ENCODE data around the gene COBL. TPM values are rescaled to one million over a fixed set of nuclear protein-coding genes. Genes with fewer than 3 reads are reported as not detected.

The COBL gene
- total RNA-seq, 4 donors from 2014 or later: 17.2 to 59.7 (median 31.0) TPM

- Histone ChIP-seq H3K4me1 (peaks cover 0 to 7% (median 0%) of the 10 kb centered on the region in 3 donors), H3K4me3 (no peak overlapping the region), H3K27ac (no peak overlapping the region), H3K36me3 (peaks cover 0 to 10% of the 10 kb centered on the region in 2 donors), H3K9me3 (no peaks in the 10 kb centered on the region), H3K27me3 (no peaks in the 10 kb centered on the region)
- ATAC-seq: no peak
- no peak for TF ChIP-seq POLR2A (IDR thresholded peaks at IDR 0.05)
- TF ChIP-seq EP300 (IDR thresholded peaks at IDR 0.05): no peak
- TF ChIP-seq CTCF (IDR thresholded peaks at IDR 0.05): no peak
- TF ChIP-seq POLR2AphosphoS5 (IDR thresholded peaks at IDR 0.05): no peak
- WGBS, 2 donors (ENCODE audit: low coverage in 1 of 2): 92 to 97% methylated on average over 7 of the region's 9 CpGs
These were observed 300.1 kb downstream of the COBL start for GRCh38 chr7:51016546-51016945.

GRCh38 chr7:51015581-51015980, 301.0 kb downstream of the COBL start:
- no peak overlapping the region for H3K4me3 ChIP-seq
- H3K27me3 ChIP-seq: no peaks in the 10 kb centered on the region
- no peak overlapping the region for H3K27ac ChIP-seq
- 88 to 95% methylated on average over 5 to 10 of the region's 11 CpGs for WGBS, 2 donors (ENCODE audit: low coverage in 1 of 2)
- ATAC-seq: no peak
- no peaks in the 10 kb centered on the region for H3K9me3 ChIP-seq
- peaks cover 0 to 4% (median 0%) of the 10 kb centered on the region in 3 donors for H3K4me1 ChIP-seq
- TF ChIP-seq CTCF (IDR thresholded peaks at IDR 0.05) (no peak), POLR2AphosphoS5 (IDR thresholded peaks at IDR 0.05) (no peak), POLR2A (IDR thresholded peaks at IDR 0.05) (no peak)
- H3K36me3 ChIP-seq: peaks cover 0 to 10% of the 10 kb centered on the region in 2 donors

GRCh38 chr7:51014811-51015210, 301.8 kb downstream of the COBL start:
- Histone ChIP-seq H3K27me3 (no peaks in the 10 kb centered on the region), H3K4me1 (peaks cover 0 to 6% (median 0%) of the 10 kb centered on the region in 3 donors), H3K9me3 (no peaks in the 10 kb centered on the region), H3K4me3 (no peak overlapping the region), H3K36me3 (peaks cover 0 to 10% of the 10 kb centered on the region in 2 donors), H3K27ac (no peak overlapping the region)
- no peak for ATAC-seq
- TF ChIP-seq POLR2A (IDR thresholded peaks at IDR 0.05) (no peak), POLR2AphosphoS5 (IDR thresholded peaks at IDR 0.05) (no peak), CTCF (IDR thresholded peaks at IDR 0.05) (no peak), EP300 (IDR thresholded peaks at IDR 0.05) (no peak)
- 83 to 89% methylated on average over 2 to 11 of the region's 16 CpGs for WGBS, 2 donors (ENCODE audit: low coverage in 1 of 2)

GRCh38 chr7:51013861-51014511, 302.6 kb downstream of the COBL start:
- Histone ChIP-seq H3K27me3 (no peaks in the 10 kb centered on the region), H3K9me3 (no peaks in the 10 kb centered on the region), H3K4me3 (no peak overlapping the region), H3K36me3 (peaks cover 0 to 10% of the 10 kb centered on the region in 2 donors), H3K27ac (no peak overlapping the region), H3K4me1 (peaks cover 0 to 9% (median 0%) of the 10 kb centered on the region in 3 donors)
- no peak for ATAC-seq
- WGBS, 2 donors (ENCODE audit: low coverage in 1 of 2): 80 to 100% methylated on average over 1 to 5 of the region's 21 CpGs
- no peak for TF ChIP-seq CTCF (IDR thresholded peaks at IDR 0.05)
- no peak for TF ChIP-seq POLR2AphosphoS5 (IDR thresholded peaks at IDR 0.05)
- no peak for TF ChIP-seq EP300 (IDR thresholded peaks at IDR 0.05)
- no peak for TF ChIP-seq POLR2A (IDR thresholded peaks at IDR 0.05)

- Histone ChIP-seq H3K27me3 (no peaks in the 10 kb centered on the region), H3K36me3 (peaks cover 0 to 10% of the 10 kb centered on the region in 2 donors), H3K4me3 (no peak overlapping the region), H3K27ac (no peak overlapping the region), H3K9me3 (no peaks in the 10 kb centered on the region), H3K4me1 (peaks cover 0 to 9% (median 0%) of the 10 kb centered on the region in 3 donors)
- ATAC-seq: no peak
- TF ChIP-seq POLR2A (IDR thresholded peaks at IDR 0.05) (no peak), POLR2AphosphoS5 (IDR thresholded peaks at IDR 0.05) (no peak), EP300 (IDR thresholded peaks at IDR 0.05) (no peak), CTCF (IDR thresholded peaks at IDR 0.05) (no peak)
- 83 to 100% methylated on average over 2 to 14 of the region's 17 CpGs for WGBS, 2 donors (ENCODE audit: low coverage in 1 of 2)
These were observed 303.3 kb downstream of the COBL start for GRCh38 chr7:51013218-51013786.
